Hippocampal formation (tissue), 2 donors: ENCODE measurements around the gene DDB1.
"Not testable (repeated sequence)": the region's sequence is repeated elsewhere in the genome, so short reads cannot be mapped to it uniquely, and the experiment has no call there.

Experiments
- DNase-seq, 2 donors: peaks; one replicate each; lab custom pipeline; 2025; lab: John Stamatoyannopoulos, UW

Gene DDB1

GRCh38 chr11:61270354-61271076 lies 62.4 kb downstream of the DDB1 start:
- no peak for DNase-seq

- DNase-seq: no peak
These were observed 64.2 kb downstream of the DDB1 start for GRCh38 chr11:61268588-61269250.

GRCh38 chr11:61267437-61267841 lies 65.5 kb downstream of the DDB1 start:
- DNase-seq: no peak

- DNase-seq: no peak
These were observed 66.3 kb downstream of the DDB1 start for GRCh38 chr11:61266602-61267001.

GRCh38 chr11:61265357-61265756 lies 67.5 kb downstream of the DDB1 start:
- DNase-seq: no peak

- DNase-seq: no peak
These were observed 68.1 kb downstream of the DDB1 start for GRCh38 chr11:61264795-61265194.

GRCh38 chr11:61264371-61264770 lies 68.5 kb downstream of the DDB1 start:
- DNase-seq: no peak

- no peak for DNase-seq
These were observed 73.5 kb downstream of the DDB1 start for GRCh38 chr11:61259363-61259762.

- no peak for DNase-seq
These were observed 74.4 kb downstream of the DDB1 start for GRCh38 chr11:61258546-61258945.

- DNase-seq: no peak
These were observed 76.0 kb downstream of the DDB1 start for GRCh38 chr11:61256710-61257482.

- peak; percentile 1 to 33 for DNase-seq
These were observed 78.4 kb downstream of the DDB1 start for GRCh38 chr11:61254403-61255025.

- DNase-seq: not testable (repeated sequence)
These were observed 80.6 kb downstream of the DDB1 start for GRCh38 chr11:61252332-61252731.

GRCh38 chr11:61250796-61251765 lies 81.8 kb downstream of the DDB1 start:
- not testable (repeated sequence) for DNase-seq
